HepG2 (cell line): Measurements from ENCODE around the gene ATG7.

ENCODE experiments used
- CTCF ChIP-seq: sonication (generic); formaldehyde crosslinking; IDR thresholded peaks from 2 replicates; pipeline ENCODE4 v1.5.0; 2020; ENCODE audit warnings: mild to moderate bottlenecking, missing genetic modification reagents, moderate library complexity
- HNRNPLL ChIP-seq: fragments of 200-400 bp; formaldehyde crosslinking; IDR thresholded peaks from 2 replicates; pipeline ENCODE4 v1.6.1; 2017; ENCODE audit warnings: mild to moderate bottlenecking, low read depth, low read length; ENCODE audit not compliant: poor library complexity, severe bottlenecking
- KLF9 ChIP-seq: IDR thresholded peaks from 2 replicates; pipeline ENCODE4 v1.6.1; 2016; ENCODE audit warnings: low read depth
- MNT ChIP-seq: fragments of 450-650 bp; IDR thresholded peaks from 2 replicates; pipeline ENCODE4 v1.6.1; 2016

- TF ChIP-seq CTCF (CRISPR knock-in tag) (no peak), KLF9 (CRISPR knock-in tag) (no peak), MNT (no peak), HNRNPLL (no peak)
Measured at GRCh38 chr3:11379824-11380701, 107.9 kb downstream of the ATG7 start.
